Neural cell (in vitro differentiated cells): ENCODE measurements around the gene ARHGAP24. TPM values are rescaled to one million over a fixed set of nuclear protein-coding genes. Genes with fewer than 3 reads are reported as not detected.

Experiments
- H2AFZ ChIP-seq: fragments of 200-600, 300-800 bp; sonication (generic), shearing (Covaris generic); 2 replicates; pipeline ENCODE4 v1.6.0; 2014; ENCODE audit warnings: low read depth, mild to moderate bottlenecking, antibody characterized with exemption, low read length, moderate library complexity
- H3F3A ChIP-seq: fragments of 200-600 bp; shearing (Covaris generic); 2 replicates; pipeline ENCODE4 v1.6.1; 2016; ENCODE audit warnings: mild to moderate bottlenecking, moderate library complexity, mixed read lengths, antibody characterized with exemption, low read length; ENCODE audit not compliant: insufficient read depth, poor library complexity, severe bottlenecking
- H3K27ac ChIP-seq: fragments of 200-600, 300-800 bp; sonication (generic), shearing (Covaris generic); 2 replicates; pipeline ENCODE4 v1.5.1; 2014; ENCODE audit warnings: mild to moderate bottlenecking, low read length, moderate library complexity
- H3K27me3 ChIP-seq: fragments of 300-800, 200-600 bp; sonication (generic), shearing (Covaris generic); 2 replicates; pipeline ENCODE4 v1.6.0; 2014; ENCODE audit warnings: mild to moderate bottlenecking, low read depth, low read length, moderate library complexity; ENCODE audit not compliant: insufficient read depth
- H3K36me3 ChIP-seq: fragments of 300-800, 200-600 bp; sonication (generic), shearing (Covaris generic); 2 replicates; pipeline ENCODE4 v1.5.1; 2014; ENCODE audit warnings: mild to moderate bottlenecking, antibody characterized with exemption, low read length, moderate library complexity; ENCODE audit not compliant: insufficient read depth
- H3K4me2 ChIP-seq: fragments of 300-800, 200-600 bp; sonication (generic), shearing (Covaris generic); 2 replicates; pipeline ENCODE4 v1.6.0; 2014; ENCODE audit warnings: mild to moderate bottlenecking, low read length
- H3K4me3 ChIP-seq: fragments of 300-800, 200-600 bp; sonication (generic), shearing (Covaris generic); 2 replicates; pipeline ENCODE4 v1.5.1; 2014; ENCODE audit warnings: mild to moderate bottlenecking, low read length, moderate library complexity
- H3K79me2 ChIP-seq: fragments of 200-600 bp; shearing (Covaris generic); replicated peaks from 2 replicates; pipeline ENCODE4 v1.6.0; 2014; ENCODE audit warnings: mild to moderate bottlenecking, low read length, moderate library complexity; ENCODE audit not compliant: insufficient read depth
- H3K9ac ChIP-seq: fragments of 300-800, 200-600 bp; sonication (generic), shearing (Covaris generic); 2 replicates; pipeline ENCODE4 v1.6.1; 2016; ENCODE audit warnings: mild to moderate bottlenecking, low read length, mixed read lengths
- H3K9me2 ChIP-seq: fragments of 200-600 bp; shearing (Covaris generic); 2 replicates; pipeline ENCODE4 v1.6.1; 2016; ENCODE audit warnings: mild to moderate bottlenecking, low read length, mixed read lengths; ENCODE audit not compliant: insufficient read depth
- H3K9me3 ChIP-seq: fragments of 200-600, 300-800 bp; sonication (generic), shearing (Covaris generic); 2 replicates; pipeline ENCODE4 v1.6.1; 2016; ENCODE audit warnings: mild to moderate bottlenecking, mixed run types, low read length, moderate library complexity, mixed read lengths
- H4K20me1 ChIP-seq: fragments of 200-600 bp; shearing (Covaris generic); 2 replicates; pipeline ENCODE4 v1.6.1; 2016; ENCODE audit warnings: mild to moderate bottlenecking, mixed run types; ENCODE audit not compliant: insufficient read depth
- CTCF ChIP-seq: fragments of 450-650 bp; IDR thresholded peaks from 2 replicates; pipeline ENCODE4 v1.5.1; 2014; ENCODE audit warnings: antibody characterized with exemption, mild to moderate bottlenecking, moderate library complexity; ENCODE audit not compliant: poor library complexity, severe bottlenecking
- EP300 ChIP-seq: fragments of 450-650 bp; conservative IDR thresholded peaks from 2 replicates; pipeline ENCODE4 v1.6.1; 2014; ENCODE audit warnings: antibody characterized with exemption, mild to moderate bottlenecking, moderate library complexity; ENCODE audit not compliant: poor library complexity, severe bottlenecking
- EZH2 ChIP-seq: fragments of 200-600, 300-800 bp; shearing (Covaris generic), sonication (generic); IDR thresholded peaks from 2 replicates; pipeline ENCODE4 v1.6.1; 2014; ENCODE audit warnings: antibody characterized with exemption, low read length, borderline replicate concordance, mild to moderate bottlenecking; ENCODE audit not compliant: insufficient read depth, poor library complexity, severe bottlenecking
- MXI1 ChIP-seq: fragments of 450-650 bp; conservative IDR thresholded peaks from 2 replicates; pipeline ENCODE4 v1.6.1; 2014; ENCODE audit warnings: antibody characterized with exemption, mild to moderate bottlenecking; ENCODE audit not compliant: poor library complexity, severe bottlenecking
- POLR2AphosphoS5 ChIP-seq: IDR thresholded peaks from 2 replicates; pipeline ENCODE4 v1.6.1; 2012
- RAD21 ChIP-seq: fragments of 450-650 bp; conservative IDR thresholded peaks from 2 replicates; pipeline ENCODE4 v1.6.1; 2014; ENCODE audit warnings: antibody characterized with exemption, mild to moderate bottlenecking, moderate library complexity
- REST ChIP-seq: IDR thresholded peaks from 2 replicates; pipeline ENCODE4 v1.6.1; 2012; ENCODE audit warnings: borderline replicate concordance
- SMC3 ChIP-seq: fragments of 450-650 bp; conservative IDR thresholded peaks from 2 replicates; pipeline ENCODE4 v1.6.1; 2014; ENCODE audit warnings: antibody characterized with exemption, mild to moderate bottlenecking, moderate library complexity; ENCODE audit not compliant: poor library complexity
- TAF1 ChIP-seq: IDR thresholded peaks from 2 replicates; pipeline ENCODE4 v1.6.1; 2012; ENCODE audit warnings: low read depth
- polyA plus RNA-seq: library from polyadenylated mRNA; depleted of rRNA; stranded (reverse); fragments of >200 nt; gene quantifications from 2 replicates; pipeline ENCODE4 v1.2.3, GENCODE V29; 2014

The ARHGAP24 gene
- polyA plus RNA-seq, 1 donor from 2014 or later: 2.9 TPM

- Histone ChIP-seq H3K4me3 (no peak overlapping the region), H3F3A (no peaks in the 10 kb centered on the region), H3K79me2 (no peaks in the 10 kb centered on the region), H3K4me2 (no peak overlapping the region), H3K27ac (no peak overlapping the region), H3K9me3 (no peaks in the 10 kb centered on the region), H2AFZ (no peak overlapping the region), H4K20me1 (no peaks in the 10 kb centered on the region), H3K9me2 (no peaks in the 10 kb centered on the region), H3K9ac (no peak overlapping the region), H3K36me3 (no peaks in the 10 kb centered on the region), H3K27me3 (no peaks in the 10 kb centered on the region)
- TF ChIP-seq RAD21 (peak; percentile 54), EP300 (no peak), SMC3 (peak; percentile 51), EZH2 (no peak), REST (no peak), CTCF (peak; percentile 35), POLR2AphosphoS5 (no peak), MXI1 (no peak), TAF1 (no peak)
These were observed 233.5 kb downstream of the ARHGAP24 start for GRCh38 chr4:85708468-85708867.

GRCh38 chr4:85713005-85713404, 238.1 kb downstream of the ARHGAP24 start:
- Histone ChIP-seq H3K27me3 (no peaks in the 10 kb centered on the region), H3K4me2 (no peak overlapping the region), H3K9me2 (no peaks in the 10 kb centered on the region), H3K27ac (no peak overlapping the region), H3K79me2 (no peaks in the 10 kb centered on the region), H3F3A (no peaks in the 10 kb centered on the region), H3K4me3 (no peak overlapping the region), H3K9ac (no peak overlapping the region), H2AFZ (no peak overlapping the region), H3K36me3 (no peaks in the 10 kb centered on the region), H3K9me3 (no peaks in the 10 kb centered on the region), H4K20me1 (no peaks in the 10 kb centered on the region)
- TF ChIP-seq SMC3 (no peak), CTCF (no peak)
